Ascending aorta (tissue), 2 donors: Measurements from ENCODE around the gene MAP3K5. TPM values are rescaled to one million over a fixed set of nuclear protein-coding genes. Genes with fewer than 3 reads are reported as not detected.
A peak's percentile ranks its signal among the peaks of the same experiment; 100 is the strongest.
"Not testable (repeated sequence)": the region's sequence is repeated elsewhere in the genome, so short reads cannot be mapped to it uniquely, and the experiment has no call there.

Experiments used
- DNase-seq, 2 donors: peaks; one replicate each; pipeline ENCODE4 v3.0.0-alpha.2; 2019; ENCODE audit warnings: low spot score in 2 of 2
- H3K27ac ChIP-seq, 2 donors: fragments of 200-600 bp; sonication (generic); one replicate each; pipeline ENCODE4 v1.5.1; 2016 to 2017; ENCODE audit warnings: mild to moderate bottlenecking in 1 of 2
- H3K27me3 ChIP-seq: fragments of 200-600 bp; sonication (generic); one replicate; pipeline ENCODE4 v1.5.1; 2017
- H3K36me3 ChIP-seq, 2 donors: fragments of 200-600 bp; sonication (generic); one replicate each; pipeline ENCODE4 v1.5.1; 2016
- H3K4me1 ChIP-seq, 2 donors: fragments of 200-600 bp; sonication (generic); one replicate each; pipeline ENCODE4 v1.5.1; 2016 to 2017; ENCODE audit warnings: mild to moderate bottlenecking in 1 of 2
- H3K4me3 ChIP-seq, 2 donors: fragments of 200-600 bp; sonication (generic); one replicate each; pipeline ENCODE4 v1.5.1; 2016 to 2017; ENCODE audit warnings: mild to moderate bottlenecking in 1 of 2
- H3K9me3 ChIP-seq, 2 donors: fragments of 200-600 bp; sonication (generic); one replicate each; pipeline ENCODE4 v1.5.1; 2016
- CTCF ChIP-seq, 3 experiments: fragments of 200-600 bp in 2 of 3; fragments of 450-650 bp in 1 of 3; sonication (generic) in 2 of 3; IDR thresholded peaks; one replicate each; pipeline ENCODE4 v1.5.1; 2016 to 2019; ENCODE audit warnings: antibody characterized with exemption in 3 of 3, mild to moderate bottlenecking in 1 of 3, moderate library complexity in 1 of 3
- intact Hi-C: fragments of 100-400 bp; cut with DNase I; formaldehyde crosslinking; loops from one replicate; pipeline ENCODE4 v1.15.1; 2023
- total RNA-seq: library from RNA; depleted of rRNA; stranded (reverse); fragments of >200 nt; gene quantifications from one replicate; pipeline ENCODE4 v1.1.0, GENCODE V29; 2016

Gene MAP3K5
- total RNA-seq, 1 donor from 2014 or later, result 40.9 TPM

GRCh38 chr6:136822376-136823127, 30.3 kb upstream of the MAP3K5 start, which contains the start of gene PEX7:
TSS of gene PEX7 (plus strand) at chr6:136822592. CDS start at chr6:136822666, 74 bp downstream.
- TF ChIP-seq CTCF (IDR thresholded peaks at IDR 0.05), result peak; percentile 42 to 57 (median 56)
- Histone ChIP-seq H3K27ac (peak within 1 kb of the TSS; percentile 88 to 97), H3K4me3 (peak within 1 kb of the TSS; percentile 73 to 95), H3K4me1 (no peaks in the 10 kb centered on the region), H3K36me3 (peaks cover 7 to 10% of the 10 kb centered on the region in 2 donors), H3K27me3 (no peaks in the 10 kb centered on the region), H3K9me3 (no peaks in the 10 kb centered on the region)
- intact Hi-C loops, result loop anchor here (1.0 to 5.0 kb wide), 4 partner anchors 30 to 1325 kb away; partner anchors contain the start of genes AHI1, BCLAF1, IFNGR1 and MAP3K5
- DNase-seq, result peak; percentile 47 to 93

GRCh38 chr6:136822046-136822375, 29.7 kb upstream of the MAP3K5 start:
- Histone ChIP-seq H3K27me3 (no peaks in the 10 kb centered on the region), H3K9me3 (no peaks in the 10 kb centered on the region), H3K27ac (peak overlapping the region; percentile 88 to 97), H3K4me3 (peak overlapping the region; percentile 73 to 95), H3K36me3 (peaks cover 7 to 10% of the 10 kb centered on the region in 2 donors), H3K4me1 (no peaks in the 10 kb centered on the region)
- DNase-seq, result peak in 1 of 2 donors; percentile 68
- no peak for TF ChIP-seq CTCF (IDR thresholded peaks at IDR 0.05)
- intact Hi-C loops, result loop anchor here (1.0 to 5.0 kb wide), 4 partner anchors 30 to 1325 kb away; partner anchors contain the start of genes AHI1, BCLAF1, IFNGR1 and MAP3K5

GRCh38 chr6:136820561-136820960, 28.3 kb upstream of the MAP3K5 start:
- Histone ChIP-seq H3K27ac (no peak overlapping the region), H3K4me3 (no peak overlapping the region), H3K4me1 (no peaks in the 10 kb centered on the region), H3K36me3 (no peaks in the 10 kb centered on the region), H3K27me3 (no peaks in the 10 kb centered on the region), H3K9me3 (no peaks in the 10 kb centered on the region)
- DNase-seq, result no peak
- intact Hi-C loops, result loop anchor here (5.0 kb wide), 2 partner anchors 533 to 1323 kb away; partner anchors contain the start of genes AHI1 and BCLAF1
- no peak for TF ChIP-seq CTCF (IDR thresholded peaks at IDR 0.05)

- DNase-seq, result no peak
- no peak for TF ChIP-seq CTCF (IDR thresholded peaks at IDR 0.05)
These were observed 24.4 kb upstream of the MAP3K5 start for GRCh38 chr6:136816656-136817055.

GRCh38 chr6:136815608-136816007, 23.3 kb upstream of the MAP3K5 start:
- H3K27me3 ChIP-seq, H3K27ac ChIP-seq, intact Hi-C loops, H3K36me3 ChIP-seq, H3K9me3 ChIP-seq, DNase-seq, H3K4me1 ChIP-seq, H3K4me3 ChIP-seq: not testable (repeated sequence)

More at GRCh38 chr6:136816656-136817055, 24.4 kb upstream of the MAP3K5 start:
- Histone ChIP-seq H3K27me3 (no peaks in the 10 kb centered on the region), H3K4me1 (no peaks in the 10 kb centered on the region), H3K9me3 (no peaks in the 10 kb centered on the region), H3K27ac (no peak overlapping the region), H3K4me3 (no peak overlapping the region), H3K36me3 (no peaks in the 10 kb centered on the region)
- intact Hi-C loops, result no loop called here

- no peaks in the 10 kb centered on the region for H3K36me3 ChIP-seq
- H3K4me3 ChIP-seq, result no peak overlapping the region
- H3K9me3 ChIP-seq, result no peaks in the 10 kb centered on the region
- no peak overlapping the region for H3K27ac ChIP-seq
- no peak for TF ChIP-seq CTCF (IDR thresholded peaks at IDR 0.05)
- no peaks in the 10 kb centered on the region for H3K27me3 ChIP-seq
- intact Hi-C loops, result no loop called here
- no peak for DNase-seq
- H3K4me1 ChIP-seq, result no peaks in the 10 kb centered on the region
These were observed 19.9 kb upstream of the MAP3K5 start for GRCh38 chr6:136812174-136812573.
